ENCODE results near the gene ROBO3.

GRCh38 chr11:124894606-124895430 lies 29.6 kb downstream of the ROBO3 start:
- TF ChIP-seq CHD2 (IDR thresholded peaks at IDR 0.05; ENCODE audit: borderline replicate concordance, low read depth, low read length): no peak
- TF ChIP-seq SMC3 (IDR thresholded peaks at IDR 0.05; ENCODE audit: borderline replicate concordance, low read length): no peak
- TF ChIP-seq POLR2AphosphoS5 (IDR thresholded peaks at IDR 0.05; ENCODE audit: low read length): no peak
- no peak for TF ChIP-seq IKZF1 (conservative IDR thresholded peaks at IDR 0.05)
- no peak for TF ChIP-seq RFX5 (IDR thresholded peaks at IDR 0.05; ENCODE audit: low read depth, low read length)
